ENCODE data around the gene EPB41. TPM values are rescaled to one million over a fixed set of nuclear protein-coding genes. Genes with fewer than 3 reads are reported as not detected.

The EPB41 gene
- total and polyA plus RNA-seq, 2 donors (not counting 3 experiments of a cell fraction or from before 2014, with no cell fraction given), result 22.3 to 45.7 TPM

DNA sequence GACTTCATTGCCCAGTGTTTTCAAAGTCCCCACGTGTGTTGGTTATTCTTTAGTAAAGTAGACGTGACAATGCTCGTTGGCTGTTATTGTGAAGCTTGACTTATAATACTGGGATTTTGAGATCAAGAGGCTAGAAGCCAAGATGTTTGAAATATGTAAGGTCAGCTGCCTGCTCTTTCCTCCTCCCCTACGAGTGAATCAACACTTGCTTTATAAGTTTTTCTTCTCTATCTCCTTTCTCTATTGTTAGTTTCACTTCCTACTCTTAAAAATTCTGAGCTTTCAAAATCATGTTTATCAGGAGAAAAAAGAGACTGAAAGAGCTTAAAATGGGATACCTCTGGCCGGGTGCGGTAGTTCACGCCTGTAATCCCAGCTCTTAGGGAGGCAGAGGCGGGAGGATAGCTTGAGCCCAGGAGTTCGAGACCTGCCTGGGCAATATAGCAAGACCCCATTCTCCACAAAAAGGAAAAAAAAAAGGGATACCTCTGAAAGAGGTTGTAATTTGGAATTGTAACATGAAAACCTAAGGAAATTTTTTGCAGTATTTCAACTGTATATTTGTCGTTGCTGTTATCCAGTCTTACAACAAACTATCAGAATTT lies 72.0 kb downstream of the EPB41 start:
- TF ChIP-seq POLR2AphosphoS5 (IDR thresholded peaks at IDR 0.05; ENCODE audit: insufficient read depth, low read depth, low read length) (no peak), GATA2 (IDR thresholded peaks at IDR 0.05; ENCODE audit: insufficient read depth, insufficient read length, low read depth, low read length) (no peak), JUN (IDR thresholded peaks at IDR 0.05; ENCODE audit: borderline replicate concordance, insufficient read depth, insufficient read length, low read depth) (no peak), FOS (IDR thresholded peaks at IDR 0.05; ENCODE audit: borderline replicate concordance, insufficient read depth, low read length) (no peak), EZH2 (IDR thresholded peaks at IDR 0.05; ENCODE audit: borderline replicate concordance, low read depth, low read length, severe bottlenecking) (no peak), MYC (IDR thresholded peaks at IDR 0.05; ENCODE audit: low read depth, low read length) (no peak), POLR2A (IDR thresholded peaks at IDR 0.05; ENCODE audit: low read depth, low read length) (no peak)
- TF ChIP-seq, protein P1, sequence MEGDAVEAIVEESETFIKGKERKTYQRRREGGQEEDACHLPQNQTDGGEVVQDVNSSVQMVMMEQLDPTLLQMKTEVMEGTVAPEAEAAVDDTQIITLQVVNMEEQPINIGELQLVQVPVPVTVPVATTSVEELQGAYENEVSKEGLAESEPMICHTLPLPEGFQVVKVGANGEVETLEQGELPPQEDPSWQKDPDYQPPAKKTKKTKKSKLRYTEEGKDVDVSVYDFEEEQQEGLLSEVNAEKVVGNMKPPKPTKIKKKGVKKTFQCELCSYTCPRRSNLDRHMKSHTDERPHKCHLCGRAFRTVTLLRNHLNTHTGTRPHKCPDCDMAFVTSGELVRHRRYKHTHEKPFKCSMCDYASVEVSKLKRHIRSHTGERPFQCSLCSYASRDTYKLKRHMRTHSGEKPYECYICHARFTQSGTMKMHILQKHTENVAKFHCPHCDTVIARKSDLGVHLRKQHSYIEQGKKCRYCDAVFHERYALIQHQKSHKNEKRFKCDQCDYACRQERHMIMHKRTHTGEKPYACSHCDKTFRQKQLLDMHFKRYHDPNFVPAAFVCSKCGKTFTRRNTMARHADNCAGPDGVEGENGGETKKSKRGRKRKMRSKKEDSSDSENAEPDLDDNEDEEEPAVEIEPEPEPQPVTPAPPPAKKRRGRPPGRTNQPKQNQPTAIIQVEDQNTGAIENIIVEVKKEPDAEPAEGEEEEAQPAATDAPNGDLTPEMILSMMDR (IDR thresholded peaks at IDR 0.05; ENCODE audit: extremely low read depth in 1 of 2, insufficient read depth in 1 of 2, low read depth in 1 of 2, low read length in 2 of 2), result no peak
- TF ChIP-seq, protein P2, sequence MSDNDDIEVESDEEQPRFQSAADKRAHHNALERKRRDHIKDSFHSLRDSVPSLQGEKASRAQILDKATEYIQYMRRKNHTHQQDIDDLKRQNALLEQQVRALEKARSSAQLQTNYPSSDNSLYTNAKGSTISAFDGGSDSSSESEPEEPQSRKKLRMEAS (IDR thresholded peaks at IDR 0.05; ENCODE audit: insufficient read depth, insufficient read length), result no peak
- no peaks in the 10 kb centered on the region for H3K36me3 ChIP-seq (ENCODE audit: control insufficient read depth in 2 of 2, extremely low read depth in 1 of 2, insufficient read depth in 2 of 2, low read length in 2 of 2)
- no TSS peak for BruUV-seq (replicated peaks)

More for the DNA sequence above, 72.0 kb downstream of the EPB41 start:
- Histone ChIP-seq H3K79me2 (ENCODE audit: control insufficient read depth, insufficient read depth, low read length) (no peaks in the 10 kb centered on the region), H3K9me1 (replicated peaks; ENCODE audit: control insufficient read depth, extremely low read depth, insufficient read depth, low read length) (no peaks in the 10 kb centered on the region), H4K20me1 (replicated peaks; ENCODE audit: control insufficient read depth, extremely low read depth, insufficient read depth, low read length) (no peaks in the 10 kb centered on the region), H3K4me1 (ENCODE audit: control insufficient read depth, extremely low read depth, insufficient read depth, low read length) (peaks cover 2% of the 10 kb centered on the region), H3K4me2 (ENCODE audit: insufficient read depth, low read length) (peak overlapping the region; percentile 47), H3K9ac (replicated peaks; ENCODE audit: extremely low read depth, insufficient read depth, low read length) (no peak overlapping the region), H3K27ac (ENCODE audit: insufficient read depth, low read depth, low read length) (no peak overlapping the region), H3K9me3 (replicated peaks; ENCODE audit: control insufficient read depth, insufficient read depth, low read length) (no peaks in the 10 kb centered on the region), H3K4me3 (replicated peaks in 1 of 3; ENCODE audit: insufficient read depth in 1 of 3, low read depth in 1 of 3, low read length in 3 of 3) (peak overlapping the region in 2 of 3 experiments; percentile 16 to 28), H3K27me3 (ENCODE audit: control insufficient read depth in 2 of 2, insufficient read depth in 2 of 2, low read length in 2 of 2) (no peaks in the 10 kb centered on the region), H2AFZ (ENCODE audit: low read depth, low read length) (peak overlapping the region; percentile 57)
- DNase-seq (ENCODE audit: low read depth, low spot score), result peak; percentile 78
- CTCF ChIA-PET, result interaction anchor here (0.7 to 1.9 kb wide), 5 partner anchors 9 to 201 kb away, joined by 3 to 5 read pairs (median 3); no protein-coding TSS in a partner anchor
- FAIRE-seq, result peak; percentile 81
- dilution Hi-C loops (cut with MboI; ENCODE audit: extremely low pct_ligation_motif_present, low sequenced_read_pairs) (no loop called here), intact Hi-C loops (cut with micrococcal nuclease) (loop anchor here (10.0 kb wide), 1 partner anchor 62 kb away; no protein-coding TSS in a partner anchor)
- POLR2A ChIA-PET, result no interaction called here

Measured in endothelial cell of umbilical vein (primary cell).